ENCODE measurements around the gene ECE1. TPM values are rescaled to one million over a fixed set of nuclear protein-coding genes. Genes with fewer than 3 reads are reported as not detected.

The ECE1 gene
- total and polyA plus RNA-seq, 5 donors from 2014 or later: 25.7 to 140 (median 28.6) TPM

DNA sequence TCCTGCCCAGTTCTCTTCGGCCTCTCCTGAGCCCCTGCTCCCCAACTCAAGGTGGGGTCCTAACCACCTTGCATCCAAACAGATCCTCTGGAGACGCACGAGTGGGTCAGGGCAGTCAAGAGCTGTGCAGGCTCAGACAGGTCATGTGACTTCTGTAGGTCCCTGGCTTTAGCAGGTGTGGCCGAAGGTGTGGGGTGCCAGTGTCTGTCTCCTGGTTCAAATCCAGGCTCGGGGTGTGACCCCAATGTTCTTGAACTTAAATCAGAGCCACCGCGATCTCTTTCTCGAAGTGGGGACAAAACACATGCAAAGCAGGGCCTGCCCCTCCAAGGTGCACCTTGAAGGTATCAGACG lies 27.4 kb upstream of the ECE1 start:
- no peak overlapping the region for H3K27ac ChIP-seq (ENCODE audit: insufficient read depth, low read length, poor library complexity, severe bottlenecking)
- peaks cover 13% of the 10 kb centered on the region for H3K36me3 Mint-ChIP-seq
- H3K27ac Mint-ChIP-seq: no peak overlapping the region
- H3K4me3 ChIP-seq (ENCODE audit: low read depth, low read length): no peak overlapping the region
- peaks cover 2% of the 10 kb centered on the region for H3K36me3 ChIP-seq (ENCODE audit: control insufficient read depth, insufficient read depth, low read length)
- no peaks in the 10 kb centered on the region for H3K9me3 ChIP-seq (ENCODE audit: control insufficient read depth in 2 of 2, low read length in 2 of 2)
- no peaks in the 10 kb centered on the region for H3K27me3 Mint-ChIP-seq
- no peak for ATAC-seq (ENCODE audit: low read depth in 2 of 2)
- H3K4me3 Mint-ChIP-seq: no peak overlapping the region
- H3K4me1 Mint-ChIP-seq: peaks cover 0 to 51% (median 40%) of the 10 kb centered on the region in 4 donors
- no peaks in the 10 kb centered on the region for H3K27me3 ChIP-seq (ENCODE audit: control insufficient read depth, insufficient read depth, low read length)
- no peaks in the 10 kb centered on the region for H3K9me3 Mint-ChIP-seq
- DNase-seq: no peak
- H3K4me1 ChIP-seq (ENCODE audit: control insufficient read depth, insufficient read depth, low read length, poor library complexity, severe bottlenecking): peaks cover 9% of the 10 kb centered on the region

DNA sequence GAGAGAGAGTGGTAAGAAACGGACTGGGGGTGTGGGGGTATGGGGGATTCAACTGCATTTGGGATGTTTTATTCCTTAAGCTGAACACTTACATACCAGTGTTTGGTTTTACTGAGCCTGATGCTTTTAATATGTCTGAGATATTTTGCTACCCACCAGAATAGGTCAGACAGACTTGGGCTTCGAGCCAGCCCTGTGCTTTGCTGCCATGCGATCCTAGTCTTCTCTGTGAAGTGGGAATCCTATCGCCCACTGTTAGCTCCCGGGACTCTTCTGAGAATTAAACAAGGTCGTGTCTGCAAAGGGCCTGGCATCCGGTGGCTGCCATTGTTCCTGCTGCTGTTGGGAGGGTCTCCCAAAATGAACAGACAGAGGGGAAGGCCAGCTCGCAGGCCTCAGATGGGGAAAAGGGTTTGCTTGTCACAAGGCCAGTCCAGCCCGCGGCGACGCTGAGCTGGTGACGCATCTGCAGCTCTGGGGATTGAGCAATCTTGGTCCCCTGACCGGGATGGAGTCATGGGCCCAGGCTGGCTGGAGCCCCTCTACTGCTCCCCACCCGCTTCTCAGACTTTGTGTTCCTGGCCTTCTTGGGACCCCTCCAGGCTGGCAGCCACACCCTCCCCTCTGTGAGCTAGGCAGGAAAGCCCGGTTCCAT lies 26.9 kb upstream of the ECE1 start:
- DNase-seq (no peak), ATAC-seq (ENCODE audit: low read depth in 2 of 2) (no peak)
- Mint-ChIP-seq H3K36me3 (peaks cover 13% of the 10 kb centered on the region), H3K4me1 (peaks cover 0 to 48% (median 37%) of the 10 kb centered on the region in 4 donors), H3K9me3 (no peaks in the 10 kb centered on the region), H3K4me3 (no peak overlapping the region), H3K27ac (peak overlapping the region in 2 of 3 donors; percentile 65 to 74), H3K27me3 (no peaks in the 10 kb centered on the region)
- peaks cover 4% of the 10 kb centered on the region for H3K4me1 ChIP-seq (ENCODE audit: control insufficient read depth, insufficient read depth, low read length, poor library complexity, severe bottlenecking)
- H3K27me3 ChIP-seq (ENCODE audit: control insufficient read depth, insufficient read depth, low read length): no peaks in the 10 kb centered on the region
- no peak overlapping the region for H3K4me3 ChIP-seq (ENCODE audit: low read depth, low read length)
- H3K27ac ChIP-seq (ENCODE audit: insufficient read depth, low read length, poor library complexity, severe bottlenecking): no peak overlapping the region
- no peaks in the 10 kb centered on the region for H3K9me3 ChIP-seq (ENCODE audit: control insufficient read depth in 2 of 2, low read length in 2 of 2)
- peaks cover 2% of the 10 kb centered on the region for H3K36me3 ChIP-seq (ENCODE audit: control insufficient read depth, insufficient read depth, low read length)

DNA sequence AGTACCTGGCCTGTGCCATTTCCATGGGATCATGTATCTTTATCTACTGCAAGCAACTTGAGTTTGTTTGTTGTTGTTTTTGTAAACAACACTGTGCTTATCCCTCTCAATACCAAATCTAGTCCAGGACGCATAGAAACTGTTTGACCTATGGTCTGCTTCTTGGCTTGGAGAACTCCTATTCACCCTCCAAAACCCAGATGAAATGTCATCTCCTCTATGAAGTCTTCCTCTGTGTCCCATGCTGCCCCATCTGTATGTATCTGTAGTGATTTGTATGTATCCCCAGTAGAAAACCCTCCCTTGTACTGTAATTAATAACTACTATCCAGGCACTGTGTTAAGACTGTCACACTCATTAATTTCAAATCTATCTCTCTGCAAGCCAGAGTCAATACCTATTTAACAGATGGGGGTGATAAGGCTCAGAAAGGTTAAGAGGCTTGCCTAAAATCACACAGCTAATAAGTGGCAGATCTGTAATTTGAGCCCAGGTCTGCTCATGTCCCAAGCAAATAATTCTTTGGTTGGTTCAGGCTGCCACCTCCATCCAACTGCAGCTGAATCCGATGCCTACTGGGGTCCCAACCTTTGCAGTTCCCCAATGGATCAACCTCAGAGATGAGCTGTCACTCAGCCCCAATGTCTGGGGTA lies 24.6 kb upstream of the ECE1 start:
- H3K27me3 Mint-ChIP-seq: no peaks in the 10 kb centered on the region
- no peaks in the 10 kb centered on the region for H3K4me1 ChIP-seq (ENCODE audit: control insufficient read depth, insufficient read depth, low read length, poor library complexity, severe bottlenecking)
- no peak overlapping the region for H3K4me3 Mint-ChIP-seq
- DNase-seq (no peak), ATAC-seq (ENCODE audit: low read depth in 2 of 2) (no peak)
- peaks cover 13% of the 10 kb centered on the region for H3K36me3 Mint-ChIP-seq
- H3K4me1 Mint-ChIP-seq: peaks cover 0 to 47% (median 38%) of the 10 kb centered on the region in 4 donors
- no peaks in the 10 kb centered on the region for H3K36me3 ChIP-seq (ENCODE audit: control insufficient read depth, insufficient read depth, low read length)
- no peaks in the 10 kb centered on the region for H3K9me3 ChIP-seq (ENCODE audit: control insufficient read depth in 2 of 2, low read length in 2 of 2)
- peak overlapping the region; percentile 7 to 83 (median 72) for H3K27ac Mint-ChIP-seq
- H3K9me3 Mint-ChIP-seq: peaks cover 0 to 2% (median 0%) of the 10 kb centered on the region in 7 donors
- H3K27me3 ChIP-seq (ENCODE audit: control insufficient read depth, insufficient read depth, low read length): no peaks in the 10 kb centered on the region
- H3K27ac ChIP-seq (ENCODE audit: insufficient read depth, low read length, poor library complexity, severe bottlenecking): no peak overlapping the region
- no peak overlapping the region for H3K4me3 ChIP-seq (ENCODE audit: low read depth, low read length)

DNA sequence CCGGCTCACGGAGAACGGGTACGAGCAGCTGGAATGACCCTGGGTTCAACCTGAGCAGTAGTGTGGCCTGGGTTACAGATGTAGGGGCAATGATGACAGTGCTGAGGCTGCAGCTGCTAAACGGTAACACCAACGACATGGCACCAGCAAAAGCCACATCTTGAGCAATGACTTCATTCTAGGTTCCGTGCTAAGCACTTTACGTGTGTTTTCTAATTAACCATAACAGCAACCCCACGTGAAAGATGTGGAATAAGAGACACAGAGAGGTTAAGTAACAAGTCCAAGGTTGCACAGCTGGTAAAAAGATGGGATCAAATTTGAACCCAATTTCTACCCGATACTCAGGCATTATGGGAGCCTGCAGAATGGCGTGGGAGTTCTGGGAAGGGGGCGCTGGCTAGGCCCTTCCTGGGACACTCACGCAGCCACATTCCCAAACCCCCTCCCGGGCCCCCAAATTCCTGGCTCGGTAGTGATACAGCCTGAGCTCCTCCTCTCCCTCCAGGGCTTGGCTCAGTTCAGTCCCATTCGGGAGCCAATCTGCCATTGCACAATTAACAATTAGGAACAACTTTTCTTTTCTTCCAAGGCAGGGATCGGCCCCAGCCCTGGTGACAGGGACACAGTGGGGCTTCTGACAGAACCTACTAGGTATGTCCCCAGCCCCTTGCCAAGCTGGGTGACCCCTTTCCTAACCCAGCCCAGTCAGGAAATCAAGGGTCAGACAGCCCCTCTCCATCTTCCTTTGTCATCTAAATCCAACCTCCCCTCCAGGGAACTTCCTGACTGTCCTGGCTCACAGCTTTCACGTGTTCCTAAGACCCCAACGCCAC lies 23.8 kb upstream of the ECE1 start:
- H3K36me3 Mint-ChIP-seq: peaks cover 13% of the 10 kb centered on the region
- peaks cover 0 to 47% (median 37%) of the 10 kb centered on the region in 4 donors for H3K4me1 Mint-ChIP-seq

DNA sequence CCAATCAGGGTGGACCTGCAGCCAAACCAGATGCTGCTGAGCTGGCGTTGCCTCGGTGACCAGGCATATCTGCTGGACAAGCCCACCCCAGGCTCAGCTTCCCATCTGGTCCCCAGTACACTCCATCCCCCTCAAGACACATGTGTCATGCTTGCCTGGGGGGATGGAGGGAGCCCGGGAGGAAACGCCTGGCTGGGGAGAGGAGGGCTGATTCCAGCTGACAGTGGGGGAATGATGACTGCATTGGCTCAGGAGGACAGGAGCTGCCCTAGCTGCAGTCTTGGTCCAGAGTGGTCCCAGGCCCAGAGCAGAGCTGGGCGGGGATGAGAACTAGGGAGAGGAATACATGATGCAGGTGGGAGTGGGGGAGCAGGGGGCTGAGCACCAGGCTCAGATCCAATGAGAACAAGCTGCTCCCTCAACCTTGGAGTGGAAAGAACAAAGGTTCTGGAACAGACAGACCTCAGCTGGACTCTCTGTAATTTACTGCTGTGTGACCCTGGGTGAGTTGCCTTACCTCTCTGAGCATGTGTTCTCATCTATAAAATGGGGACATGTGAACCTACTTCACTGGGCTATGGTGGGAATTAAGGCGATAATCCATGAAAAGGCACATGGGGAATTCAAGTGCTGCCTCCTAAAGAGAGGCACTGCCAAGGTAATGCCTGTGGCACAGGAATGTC lies 23.1 kb upstream of the ECE1 start:
- no peak overlapping the region for H3K4me3 ChIP-seq (ENCODE audit: low read depth, low read length)
- H3K4me1 Mint-ChIP-seq: peaks cover 0 to 53% (median 37%) of the 10 kb centered on the region in 4 donors
- no peak for ATAC-seq (ENCODE audit: low read depth in 2 of 2)

More for the DNA sequence above, 23.8 kb upstream of the ECE1 start:
- H3K27ac Mint-ChIP-seq: peak overlapping the region; percentile 7 to 83 (median 75)
- ATAC-seq (ENCODE audit: low read depth in 2 of 2) (no peak), DNase-seq (no peak)
- no peaks in the 10 kb centered on the region for H3K27me3 Mint-ChIP-seq
- Histone ChIP-seq H3K9me3 (ENCODE audit: control insufficient read depth in 2 of 2, low read length in 2 of 2) (no peaks in the 10 kb centered on the region), H3K4me1 (ENCODE audit: control insufficient read depth, insufficient read depth, low read length, poor library complexity, severe bottlenecking) (peaks cover 5% of the 10 kb centered on the region), H3K27me3 (ENCODE audit: control insufficient read depth, insufficient read depth, low read length) (no peaks in the 10 kb centered on the region), H3K27ac (ENCODE audit: insufficient read depth, low read length, poor library complexity, severe bottlenecking) (no peak overlapping the region), H3K4me3 (ENCODE audit: low read depth, low read length) (no peak overlapping the region), H3K36me3 (ENCODE audit: control insufficient read depth, insufficient read depth, low read length) (no peaks in the 10 kb centered on the region)
- H3K9me3 Mint-ChIP-seq: peaks cover 0 to 2% (median 0%) of the 10 kb centered on the region in 7 donors
- no peak overlapping the region for H3K4me3 Mint-ChIP-seq

DNA sequence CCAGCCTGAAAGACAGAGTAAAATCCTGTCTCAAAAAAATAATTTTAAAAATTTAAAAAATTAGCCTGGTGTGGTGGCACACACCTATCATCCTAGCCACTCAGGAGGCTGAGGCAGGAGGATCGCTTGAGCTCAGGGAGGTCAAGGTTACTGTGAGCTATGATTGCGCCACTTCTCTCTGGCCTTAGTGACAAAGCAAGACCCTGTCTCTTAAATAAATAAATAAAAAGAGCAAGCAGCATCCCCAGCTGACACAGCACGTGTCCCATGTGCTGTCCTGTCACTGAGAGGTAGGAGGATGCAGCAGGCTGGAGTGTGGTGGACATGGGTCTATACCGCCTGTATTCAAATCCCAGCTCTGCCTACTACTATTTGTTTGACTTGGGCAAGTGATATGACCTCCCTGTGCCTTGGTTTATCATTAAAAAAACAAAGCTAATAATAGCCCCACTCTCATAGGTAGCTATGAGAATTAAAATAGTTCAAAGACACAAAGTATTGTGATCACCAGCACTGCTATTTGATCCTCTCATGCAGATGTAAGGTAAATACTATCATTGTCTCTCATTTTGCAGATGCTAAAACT lies 22.2 kb upstream of the ECE1 start:
- no peaks in the 10 kb centered on the region for H3K27me3 Mint-ChIP-seq
- H3K4me1 Mint-ChIP-seq: peaks cover 0 to 59% (median 44%) of the 10 kb centered on the region in 4 donors
- peaks cover 0 to 2% (median 0%) of the 10 kb centered on the region in 7 donors for H3K9me3 Mint-ChIP-seq
- ATAC-seq (ENCODE audit: low read depth in 2 of 2) (no peak), DNase-seq (no peak)
- H3K27ac Mint-ChIP-seq: no peak overlapping the region
- no peak overlapping the region for H3K27ac ChIP-seq (ENCODE audit: insufficient read depth, low read length, poor library complexity, severe bottlenecking)
- H3K27me3 ChIP-seq (ENCODE audit: control insufficient read depth, insufficient read depth, low read length): no peaks in the 10 kb centered on the region
- H3K4me3 Mint-ChIP-seq: no peak overlapping the region
- no peak overlapping the region for H3K4me3 ChIP-seq (ENCODE audit: low read depth, low read length)
- no peaks in the 10 kb centered on the region for H3K9me3 ChIP-seq (ENCODE audit: control insufficient read depth in 2 of 2, low read length in 2 of 2)
- peaks cover 10% of the 10 kb centered on the region for H3K36me3 Mint-ChIP-seq
- H3K4me1 ChIP-seq (ENCODE audit: control insufficient read depth, insufficient read depth, low read length, poor library complexity, severe bottlenecking): peaks cover 20% of the 10 kb centered on the region
- H3K36me3 ChIP-seq (ENCODE audit: control insufficient read depth, insufficient read depth, low read length): no peaks in the 10 kb centered on the region

More for the DNA sequence above, 23.1 kb upstream of the ECE1 start:
- peak overlapping the region in 1 of 3 donors; percentile 75 for H3K27ac Mint-ChIP-seq
- Histone ChIP-seq H3K9me3 (ENCODE audit: control insufficient read depth in 2 of 2, low read length in 2 of 2) (no peaks in the 10 kb centered on the region), H3K4me1 (ENCODE audit: control insufficient read depth, insufficient read depth, low read length, poor library complexity, severe bottlenecking) (peaks cover 11% of the 10 kb centered on the region), H3K27me3 (ENCODE audit: control insufficient read depth, insufficient read depth, low read length) (no peaks in the 10 kb centered on the region), H3K36me3 (ENCODE audit: control insufficient read depth, insufficient read depth, low read length) (no peaks in the 10 kb centered on the region), H3K27ac (ENCODE audit: insufficient read depth, low read length, poor library complexity, severe bottlenecking) (no peak overlapping the region)
- H3K27me3 Mint-ChIP-seq: no peaks in the 10 kb centered on the region
- peaks cover 13% of the 10 kb centered on the region for H3K36me3 Mint-ChIP-seq
- DNase-seq: no peak
- peaks cover 0 to 2% (median 0%) of the 10 kb centered on the region in 7 donors for H3K9me3 Mint-ChIP-seq
- H3K4me3 Mint-ChIP-seq: no peak overlapping the region

DNA sequence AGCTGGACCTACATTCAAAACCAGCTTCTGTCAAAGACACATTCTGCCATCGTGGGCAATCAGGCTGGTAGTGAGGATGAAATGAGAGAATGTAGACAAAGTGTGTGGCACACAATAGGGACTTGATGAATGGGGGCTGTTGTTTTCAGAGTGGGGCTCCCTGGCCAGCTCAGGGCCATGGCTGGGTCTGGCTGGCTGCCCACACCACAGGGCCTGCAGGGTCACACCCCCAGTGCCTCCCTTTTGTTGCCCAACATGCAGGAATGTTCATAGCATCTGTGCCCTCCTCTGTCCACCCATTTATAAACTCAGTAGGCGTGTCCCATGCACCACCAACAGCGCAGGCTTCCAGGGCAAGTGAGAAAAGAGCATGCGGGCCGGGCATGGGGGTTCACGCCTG lies 20.8 kb upstream of the ECE1 start:
- DNase-seq: no peak
- peaks cover 5% of the 10 kb centered on the region for H3K36me3 Mint-ChIP-seq
- H3K27me3 Mint-ChIP-seq: no peaks in the 10 kb centered on the region
- no peaks in the 10 kb centered on the region for H3K27me3 ChIP-seq (ENCODE audit: control insufficient read depth, insufficient read depth, low read length)
- H3K4me3 Mint-ChIP-seq: no peak overlapping the region
- peaks cover 6 to 62% (median 43%) of the 10 kb centered on the region in 4 donors for H3K4me1 Mint-ChIP-seq
- no peak for ATAC-seq (ENCODE audit: low read depth in 2 of 2)
- no peak overlapping the region for H3K27ac ChIP-seq (ENCODE audit: insufficient read depth, low read length, poor library complexity, severe bottlenecking)
- H3K4me1 ChIP-seq (ENCODE audit: control insufficient read depth, insufficient read depth, low read length, poor library complexity, severe bottlenecking): peaks cover 26% of the 10 kb centered on the region
- peak overlapping the region in 2 of 3 donors; percentile 31 to 48 for H3K27ac Mint-ChIP-seq
- H3K9me3 Mint-ChIP-seq: peaks cover 0 to 2% (median 0%) of the 10 kb centered on the region in 7 donors
- no peaks in the 10 kb centered on the region for H3K9me3 ChIP-seq (ENCODE audit: control insufficient read depth in 2 of 2, low read length in 2 of 2)
- H3K4me3 ChIP-seq (ENCODE audit: low read depth, low read length): no peak overlapping the region
- H3K36me3 ChIP-seq (ENCODE audit: control insufficient read depth, insufficient read depth, low read length): no peaks in the 10 kb centered on the region

Measured in CD4-positive, CD25-positive, alpha-beta regulatory T cell (primary cell).